Measurements from ENCODE around the gene TSPAN18. TPM values are rescaled to one million over a fixed set of nuclear protein-coding genes. Genes with fewer than 3 reads are reported as not detected.

Gene TSPAN18
- total RNA-seq, 1 donor: 5.8 TPM

- Histone ChIP-seq H3K27ac (ENCODE audit: low read depth, low read length) (no peak overlapping the region), H3K79me2 (ENCODE audit: insufficient read depth, low read length) (no peaks in the 10 kb centered on the region), H3K9me3 (ENCODE audit: low read depth, low read length) (no peaks in the 10 kb centered on the region), H2AFZ (ENCODE audit: low read length) (no peak overlapping the region), H3K36me3 (ENCODE audit: insufficient read depth, low read length) (no peaks in the 10 kb centered on the region), H3K4me2 (ENCODE audit: insufficient read depth, low read length) (no peak overlapping the region), H3K27me3 (ENCODE audit: insufficient read depth, low read length) (no peaks in the 10 kb centered on the region), H3K4me3 (ENCODE audit: insufficient read depth, low read length) (no peak overlapping the region), H4K20me1 (ENCODE audit: insufficient read depth, low read length) (no peaks in the 10 kb centered on the region), H3K4me1 (ENCODE audit: insufficient read depth, low read length) (peaks cover 20% of the 10 kb centered on the region)
- no peak for TF ChIP-seq CTCF (IDR thresholded peaks at IDR 0.05; ENCODE audit: extremely low read depth, low read depth, low read length)
- DNase-seq (ENCODE audit: insufficient read length, low spot score, missing footprints): no peak
Observed at GRCh38 chr11:44853666-44854065, 126.9 kb downstream of the TSPAN18 start.

DNA sequence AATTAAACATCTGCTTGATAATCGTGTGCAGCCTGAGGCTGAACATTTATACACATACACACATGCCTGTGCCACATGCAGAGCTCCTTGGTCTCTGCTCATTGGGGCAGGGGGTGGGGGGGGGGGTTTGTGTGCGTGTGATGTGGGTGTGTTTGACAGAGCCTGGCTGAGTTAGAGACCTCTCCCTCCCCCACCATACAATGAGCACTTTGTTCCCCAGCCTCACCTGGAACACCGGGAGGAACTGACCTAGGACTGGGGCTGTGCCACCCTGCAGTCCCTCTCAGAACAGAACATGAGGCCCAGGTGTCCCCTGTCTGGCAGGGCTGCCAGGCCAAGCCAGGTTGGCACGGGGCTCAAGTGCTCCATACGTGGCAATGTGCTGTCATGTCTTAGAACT, 127.3 kb downstream of the TSPAN18 start:
- H3K4me3 ChIP-seq (ENCODE audit: insufficient read depth, low read length): no peak overlapping the region
- peak overlapping the region; percentile 51 for H2AFZ ChIP-seq (ENCODE audit: low read length)
- H4K20me1 ChIP-seq (ENCODE audit: insufficient read depth, low read length): no peaks in the 10 kb centered on the region
- no peak for TF ChIP-seq CTCF (IDR thresholded peaks at IDR 0.05; ENCODE audit: extremely low read depth, low read depth, low read length)
- DNase-seq (ENCODE audit: insufficient read length, low spot score, missing footprints): no peak
- no peaks in the 10 kb centered on the region for H3K36me3 ChIP-seq (ENCODE audit: insufficient read depth, low read length)
- no peak overlapping the region for H3K27ac ChIP-seq (ENCODE audit: low read depth, low read length)
- no peaks in the 10 kb centered on the region for H3K27me3 ChIP-seq (ENCODE audit: insufficient read depth, low read length)
- H3K4me1 ChIP-seq (ENCODE audit: insufficient read depth, low read length): peaks cover 20% of the 10 kb centered on the region
- no peaks in the 10 kb centered on the region for H3K9me3 ChIP-seq (ENCODE audit: low read depth, low read length)
- H3K79me2 ChIP-seq (ENCODE audit: insufficient read depth, low read length): no peaks in the 10 kb centered on the region
- no peak overlapping the region for H3K4me2 ChIP-seq (ENCODE audit: insufficient read depth, low read length)

GRCh38 chr11:44854741-44855492, 128.2 kb downstream of the TSPAN18 start:
- no peaks in the 10 kb centered on the region for H4K20me1 ChIP-seq (ENCODE audit: insufficient read depth, low read length)
- H3K9me3 ChIP-seq (ENCODE audit: low read depth, low read length): no peaks in the 10 kb centered on the region
- H3K79me2 ChIP-seq (ENCODE audit: insufficient read depth, low read length): no peaks in the 10 kb centered on the region
- no peak for TF ChIP-seq CTCF (IDR thresholded peaks at IDR 0.05; ENCODE audit: extremely low read depth, low read depth, low read length)
- no peak overlapping the region for H3K4me3 ChIP-seq (ENCODE audit: insufficient read depth, low read length)
- H3K27me3 ChIP-seq (ENCODE audit: insufficient read depth, low read length): no peaks in the 10 kb centered on the region
- H2AFZ ChIP-seq (ENCODE audit: low read length): peak overlapping the region; percentile 51
- no peaks in the 10 kb centered on the region for H3K36me3 ChIP-seq (ENCODE audit: insufficient read depth, low read length)
- H3K4me2 ChIP-seq (ENCODE audit: insufficient read depth, low read length): no peak overlapping the region
- H3K27ac ChIP-seq (ENCODE audit: low read depth, low read length): peak overlapping the region; percentile 4
- H3K4me1 ChIP-seq (ENCODE audit: insufficient read depth, low read length): peaks cover 20% of the 10 kb centered on the region
- DNase-seq (ENCODE audit: insufficient read length, low spot score, missing footprints): peak; percentile 43

DNA sequence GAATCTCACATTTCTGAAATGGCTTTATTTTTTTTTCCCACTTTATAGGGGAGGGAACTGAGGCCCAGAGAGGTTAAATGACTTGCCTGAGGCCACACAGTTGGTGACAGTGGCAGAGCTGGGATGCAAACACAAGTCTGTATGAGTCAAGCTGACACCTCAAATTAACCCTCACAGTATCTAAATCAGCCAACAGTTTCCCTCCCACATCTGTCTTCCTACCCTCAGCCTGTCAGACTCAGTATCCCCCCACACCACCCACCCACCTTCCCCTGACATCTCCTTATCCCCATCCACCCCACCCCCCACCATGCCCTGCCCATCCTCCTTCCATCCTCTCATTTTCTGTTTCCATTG, 128.7 kb downstream of the TSPAN18 start:
- Histone ChIP-seq H4K20me1 (ENCODE audit: insufficient read depth, low read length) (no peaks in the 10 kb centered on the region), H3K27ac (ENCODE audit: low read depth, low read length) (no peak overlapping the region), H3K79me2 (ENCODE audit: insufficient read depth, low read length) (no peaks in the 10 kb centered on the region), H3K36me3 (ENCODE audit: insufficient read depth, low read length) (no peaks in the 10 kb centered on the region), H2AFZ (ENCODE audit: low read length) (no peak overlapping the region), H3K4me2 (ENCODE audit: insufficient read depth, low read length) (no peak overlapping the region), H3K9me3 (ENCODE audit: low read depth, low read length) (no peaks in the 10 kb centered on the region), H3K4me1 (ENCODE audit: insufficient read depth, low read length) (peaks cover 20% of the 10 kb centered on the region), H3K27me3 (ENCODE audit: insufficient read depth, low read length) (no peaks in the 10 kb centered on the region), H3K4me3 (ENCODE audit: insufficient read depth, low read length) (no peak overlapping the region)
- DNase-seq (ENCODE audit: insufficient read length, low spot score, missing footprints): peak; percentile 37
- TF ChIP-seq CTCF (IDR thresholded peaks at IDR 0.05; ENCODE audit: extremely low read depth, low read depth, low read length): no peak
